GM18498 (cell line): Measurements from ENCODE around the gene DPF3.

Source experiments
- ATAC-seq: cut with Tn5 transposase; IDR thresholded peaks from one replicate; pipeline ENCODE4 v1.9.1; 2021; ENCODE audit warnings: mild to moderate bottlenecking, moderate library complexity; ENCODE audit not compliant: unreplicated experiment

The DPF3 gene

DNA sequence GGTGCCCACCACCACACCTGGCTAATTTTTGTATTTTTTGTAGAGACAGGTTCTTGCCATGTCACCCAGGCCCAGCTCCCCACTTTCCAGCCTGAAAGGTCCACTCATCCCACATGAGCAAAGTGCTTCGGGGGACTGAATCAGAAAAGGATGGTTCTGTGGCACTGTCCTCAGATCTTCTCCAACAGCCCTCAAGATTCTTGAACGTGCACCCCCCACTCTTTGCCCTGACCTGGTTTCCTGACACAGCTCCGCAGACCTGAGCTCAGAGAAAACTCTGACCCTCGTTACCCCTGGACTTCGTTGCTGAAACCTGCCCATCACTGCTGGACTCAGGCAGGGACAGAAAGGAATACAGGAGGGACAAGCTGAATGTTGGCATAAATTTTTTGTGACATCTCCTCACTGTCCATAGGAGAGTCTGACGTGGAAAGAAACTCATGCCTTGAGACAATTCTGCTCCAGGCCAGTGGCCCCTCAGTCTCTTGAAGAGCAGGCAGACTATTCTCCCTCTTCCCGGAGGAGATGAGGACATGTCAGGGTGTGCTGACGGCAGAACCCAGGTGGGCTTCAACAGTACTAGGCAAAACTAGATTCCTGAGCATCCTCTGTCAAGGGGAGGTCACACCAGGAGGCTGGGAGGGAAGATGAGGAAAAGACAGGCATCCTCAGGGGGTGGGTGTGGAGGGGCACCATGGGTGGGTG lies 149.3 kb downstream of the DPF3 start:
- ATAC-seq = no peak

DNA sequence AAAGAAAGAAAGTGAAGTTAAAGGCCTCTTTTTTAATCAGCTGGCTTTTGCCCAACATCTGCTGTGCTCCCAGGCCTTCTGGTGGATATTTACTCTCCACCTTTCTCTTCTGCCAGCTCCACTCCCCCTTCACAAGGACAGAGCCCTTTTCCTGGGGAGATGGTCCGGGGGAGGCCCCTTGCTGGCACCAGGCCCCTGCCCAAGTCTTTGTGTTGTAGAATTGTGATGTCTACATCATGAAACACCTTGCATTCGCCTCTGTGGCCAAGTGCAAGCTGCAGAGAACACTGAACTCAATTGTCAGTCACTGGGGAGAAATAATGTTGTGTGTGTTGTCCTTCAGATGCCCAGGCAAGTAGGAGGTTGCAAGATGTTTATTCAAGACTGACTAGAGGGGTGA lies 150.3 kb downstream of the DPF3 start:
- ATAC-seq = no peak

DNA sequence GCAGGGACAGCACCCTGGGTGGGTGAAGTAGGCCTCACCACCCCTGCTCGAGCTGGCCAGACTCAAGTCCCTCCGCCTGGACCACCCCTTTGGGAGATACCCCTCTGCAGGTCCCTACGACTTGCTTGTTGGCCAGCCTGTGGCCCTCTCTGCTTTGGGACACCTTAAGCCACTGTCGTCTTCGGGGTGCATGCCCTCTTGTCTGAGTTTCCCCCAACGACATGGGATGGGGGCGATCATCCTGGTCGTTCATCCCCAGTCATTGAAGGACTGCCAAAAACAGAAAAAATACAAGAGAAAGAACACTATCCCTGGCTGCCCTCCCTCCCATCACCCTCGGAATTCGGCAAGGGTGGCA lies 151.1 kb downstream of the DPF3 start:
- no peak for ATAC-seq

DNA sequence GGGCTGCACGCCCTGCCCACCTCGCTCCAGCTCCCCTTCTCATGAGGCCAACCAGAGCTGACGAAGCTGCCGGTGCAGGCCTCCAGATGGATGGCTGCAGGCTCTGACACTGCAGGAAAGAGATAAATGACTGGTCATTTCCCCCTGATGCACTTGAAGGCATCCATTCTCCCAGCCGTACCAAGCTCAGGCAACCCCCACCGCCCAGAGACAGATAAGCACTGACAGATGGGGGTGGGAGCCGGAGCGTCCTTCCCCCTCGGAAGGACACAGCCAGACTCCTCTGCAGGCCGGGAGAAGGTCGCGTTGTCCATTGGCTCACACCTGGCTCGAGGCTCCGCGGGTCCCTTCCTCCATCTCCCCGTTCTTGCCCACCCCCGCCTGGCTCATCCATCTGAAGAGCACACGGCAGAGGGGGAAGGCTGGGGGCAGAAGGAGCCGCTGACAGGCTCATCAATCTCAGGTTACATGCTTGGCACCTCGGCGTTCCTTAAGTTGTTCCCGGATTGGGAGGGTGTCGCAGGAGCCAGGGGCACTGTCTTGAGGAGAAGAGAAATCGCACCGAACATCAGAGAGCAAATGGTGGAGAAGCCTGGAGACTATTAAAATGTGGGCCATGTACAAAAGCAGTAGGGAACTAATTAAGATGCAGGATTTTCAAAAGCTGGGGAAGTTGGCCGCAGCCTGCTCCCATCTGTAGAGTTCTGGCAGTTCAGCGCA lies 151.6 kb downstream of the DPF3 start:
- no peak for ATAC-seq

DNA sequence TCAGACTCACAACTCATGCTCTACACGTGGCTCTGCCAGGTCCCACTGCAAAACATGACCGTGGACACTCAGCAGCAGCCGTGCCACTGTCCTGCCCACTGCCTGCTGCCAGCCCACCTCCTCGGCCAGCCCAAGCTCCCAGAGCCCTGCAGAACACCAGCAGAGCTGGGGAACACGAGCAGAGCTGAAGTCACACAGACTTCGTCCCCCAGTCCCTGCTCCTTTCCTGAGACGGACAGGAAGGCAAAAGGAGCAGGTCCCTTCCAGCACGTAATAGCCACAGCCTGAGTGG lies 152.1 kb downstream of the DPF3 start:
- no peak for ATAC-seq

DNA sequence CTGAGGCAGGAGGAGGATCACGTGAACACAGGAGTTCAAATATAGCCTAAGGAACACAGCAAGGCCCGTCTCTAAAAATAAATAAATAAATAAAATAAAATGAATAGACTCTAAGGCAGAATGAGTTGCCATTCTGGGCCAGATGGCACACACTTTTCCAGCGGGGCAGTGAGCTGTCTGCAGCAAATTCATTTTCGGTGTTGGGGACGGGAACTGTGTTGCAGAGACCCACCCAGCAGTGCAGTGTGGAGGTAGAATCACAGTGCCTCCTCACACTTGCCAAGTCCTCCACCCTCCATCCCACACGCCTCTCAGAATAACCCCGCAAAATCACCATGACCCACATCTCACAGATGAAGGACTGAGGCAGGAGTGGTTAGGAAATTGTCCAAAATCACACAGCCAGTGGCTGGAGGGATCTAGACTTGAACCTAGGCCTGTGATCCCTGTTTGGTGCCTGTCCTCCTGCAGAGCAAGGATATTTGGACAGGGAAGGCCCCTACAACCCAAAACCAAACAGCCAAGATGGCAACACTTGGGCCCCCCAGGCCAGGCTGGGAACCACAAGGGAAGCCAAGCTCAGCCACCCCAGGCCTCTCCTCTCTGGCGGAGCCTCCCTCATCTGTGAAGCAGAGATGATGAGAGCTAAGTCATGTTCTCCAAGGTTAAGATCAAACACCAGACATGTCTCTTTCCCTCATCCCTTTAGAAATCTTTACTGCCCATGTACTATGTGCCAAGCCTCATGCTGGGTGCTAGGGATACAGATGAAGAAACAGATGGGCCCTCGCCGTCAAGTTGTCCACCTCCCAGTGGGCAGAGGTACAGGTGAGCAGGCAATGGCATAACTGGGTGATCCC lies 152.7 kb downstream of the DPF3 start:
- ATAC-seq = no peak

DNA sequence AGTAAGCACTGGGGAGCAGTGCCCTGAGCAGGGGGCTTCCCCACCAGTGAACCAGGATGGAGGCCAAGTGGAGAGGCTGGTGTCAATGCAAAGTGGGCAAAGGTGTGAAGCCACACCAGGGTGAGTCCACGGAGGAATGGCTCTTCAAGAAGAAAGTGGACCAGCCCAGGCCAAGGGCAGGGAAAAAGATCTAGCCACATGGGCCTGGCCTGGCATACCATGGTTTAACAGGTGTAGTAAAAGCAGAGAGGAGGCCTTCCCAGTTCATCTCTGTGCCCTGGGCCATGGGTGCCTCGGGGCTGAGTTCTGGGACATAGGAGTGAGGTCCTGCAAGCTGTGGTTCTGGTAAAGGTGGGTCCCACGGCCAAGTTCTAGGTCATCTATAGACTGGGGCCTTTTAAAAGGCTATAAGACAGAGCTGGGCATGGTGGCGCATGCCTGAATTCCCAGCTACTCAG lies 153.4 kb downstream of the DPF3 start:
- ATAC-seq = no peak

DNA sequence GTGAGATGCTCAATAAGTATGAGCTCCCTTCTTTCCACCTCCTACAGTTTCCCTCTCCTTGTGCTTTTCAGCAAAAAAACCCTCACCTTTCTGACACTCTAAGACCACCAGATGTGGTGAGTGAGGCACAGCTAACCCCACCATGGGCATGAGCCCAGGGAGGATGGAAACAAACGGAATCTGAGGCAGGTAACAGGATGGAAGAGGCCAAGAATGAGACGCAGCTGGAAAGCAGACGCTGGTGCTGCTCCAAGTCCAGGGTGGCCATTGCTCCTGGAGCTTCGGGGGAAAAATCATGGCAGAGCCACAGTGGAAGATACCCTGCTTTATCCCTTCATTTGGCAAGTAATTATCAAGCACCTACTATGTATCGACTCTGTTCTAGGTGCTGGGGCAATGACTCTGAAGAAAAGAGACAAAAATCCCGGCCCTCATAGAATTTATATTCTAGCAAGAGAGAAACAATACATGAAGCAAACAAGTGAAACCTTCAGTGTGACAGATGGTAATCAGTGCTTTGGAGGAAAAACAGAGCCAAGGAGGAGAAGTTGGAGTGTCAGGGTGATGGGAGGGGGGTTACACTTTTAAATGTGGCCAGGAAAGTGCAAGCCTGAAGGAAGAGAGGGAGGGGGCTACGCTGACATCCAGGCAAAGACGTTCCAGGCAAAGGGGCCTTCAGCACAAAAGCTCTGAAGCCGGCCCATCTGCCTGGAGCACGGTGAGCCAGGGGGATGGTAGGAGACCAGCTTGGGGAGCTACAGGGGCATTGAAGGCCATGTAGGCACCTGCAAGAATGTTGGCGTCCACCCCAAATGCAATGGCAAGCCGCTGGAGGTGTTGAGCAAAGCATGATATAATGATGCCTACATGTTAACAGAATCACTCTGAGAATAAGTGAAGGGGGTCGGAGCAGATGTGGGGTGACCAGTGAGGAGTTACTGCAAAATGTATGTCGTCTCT lies 154.2 kb downstream of the DPF3 start:
- ATAC-seq = no peak

DNA sequence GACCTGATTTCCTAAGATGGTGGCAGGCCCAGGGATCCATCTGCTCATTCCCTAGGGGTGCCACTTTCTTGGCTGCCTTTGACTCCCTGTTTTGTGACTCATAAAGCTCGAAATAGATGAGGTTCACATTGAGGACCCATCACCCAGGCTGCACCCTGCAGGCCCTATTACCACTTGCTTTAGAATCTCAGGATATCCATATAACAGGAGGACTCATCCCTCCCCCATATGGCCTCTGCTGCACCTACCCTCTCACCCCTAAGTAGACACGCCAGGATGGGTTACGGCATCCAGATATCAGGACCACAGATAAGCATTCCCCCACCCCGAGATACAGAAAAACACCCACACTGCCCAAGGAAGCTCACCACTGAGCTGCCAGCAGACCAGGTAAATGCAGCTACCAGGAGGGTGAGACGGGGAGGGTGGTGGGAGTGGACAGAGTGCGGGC lies 155.7 kb downstream of the DPF3 start:
- no peak for ATAC-seq

DNA sequence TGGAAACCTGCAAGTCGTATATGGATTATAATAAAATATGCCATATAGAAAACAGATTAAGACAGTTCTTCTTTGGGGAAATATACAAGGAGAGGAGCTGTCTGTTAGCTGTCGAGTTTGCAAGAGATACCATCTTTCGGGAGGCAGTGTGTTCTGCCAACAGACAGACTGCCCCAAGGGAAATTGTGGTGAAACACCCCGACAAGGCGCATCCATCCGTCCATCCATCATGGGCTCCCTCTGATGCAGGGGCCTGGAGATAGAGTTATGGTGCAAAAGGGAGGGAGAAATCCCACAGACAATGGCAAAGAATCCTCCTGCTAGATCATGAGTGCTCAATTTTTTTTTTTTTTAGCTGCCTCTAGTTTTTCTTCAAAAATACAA lies 156.3 kb downstream of the DPF3 start:
- ATAC-seq = no peak

DNA sequence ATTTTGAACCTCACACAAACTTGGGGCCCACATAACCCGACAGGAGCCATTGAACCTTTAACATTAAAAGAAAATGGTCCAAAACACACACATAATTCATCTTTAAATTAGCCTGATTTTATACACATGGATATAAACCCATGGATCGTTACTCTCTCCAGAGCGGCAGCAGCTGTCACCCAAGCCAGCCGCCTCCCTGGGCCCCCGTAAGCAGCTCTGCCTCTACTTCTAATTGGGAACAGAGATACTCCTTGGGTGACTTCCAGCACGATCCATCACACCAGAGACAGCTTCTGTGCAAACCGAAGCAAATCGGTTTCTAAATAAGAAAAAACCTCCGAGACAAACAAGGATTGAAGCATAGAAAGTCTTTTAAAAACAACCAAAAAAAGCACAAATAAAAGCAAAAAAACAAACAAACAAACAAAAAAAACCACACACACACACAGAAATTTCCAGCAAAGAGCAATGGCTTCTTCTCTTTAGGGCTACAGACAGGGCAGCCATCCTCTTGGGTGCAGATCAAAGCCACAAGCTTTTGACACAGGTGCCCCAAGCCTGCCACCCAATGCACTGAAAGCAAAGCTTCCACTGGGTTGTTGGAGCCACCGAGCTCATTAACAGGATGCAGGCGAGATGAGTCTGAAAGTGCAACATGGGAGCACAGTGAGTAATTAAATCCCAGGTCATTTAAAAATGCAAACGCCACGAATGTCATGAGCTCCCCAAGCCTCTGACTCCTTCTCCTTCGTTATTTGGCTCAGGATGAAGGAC lies 156.9 kb downstream of the DPF3 start:
- ATAC-seq = no peak

DNA sequence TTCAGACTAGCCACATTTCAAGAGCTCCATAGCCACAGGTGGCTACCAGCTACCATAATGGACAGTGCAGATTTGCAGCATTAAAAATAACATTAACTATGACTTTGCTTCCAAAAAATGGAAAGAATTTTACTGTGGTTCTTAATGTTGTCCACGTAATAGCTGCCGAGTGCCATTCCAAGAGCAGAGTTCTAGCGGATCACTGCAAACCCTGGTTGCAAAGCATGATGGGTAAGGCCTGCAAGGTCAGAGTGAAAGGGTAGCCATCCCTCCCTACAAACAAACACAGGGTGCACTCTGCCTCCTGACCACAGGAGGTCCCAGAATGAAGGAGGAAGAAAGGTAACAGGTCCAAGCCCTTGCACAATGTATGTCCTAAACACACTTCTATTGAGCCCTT lies 157.6 kb downstream of the DPF3 start:
- no peak for ATAC-seq

DNA sequence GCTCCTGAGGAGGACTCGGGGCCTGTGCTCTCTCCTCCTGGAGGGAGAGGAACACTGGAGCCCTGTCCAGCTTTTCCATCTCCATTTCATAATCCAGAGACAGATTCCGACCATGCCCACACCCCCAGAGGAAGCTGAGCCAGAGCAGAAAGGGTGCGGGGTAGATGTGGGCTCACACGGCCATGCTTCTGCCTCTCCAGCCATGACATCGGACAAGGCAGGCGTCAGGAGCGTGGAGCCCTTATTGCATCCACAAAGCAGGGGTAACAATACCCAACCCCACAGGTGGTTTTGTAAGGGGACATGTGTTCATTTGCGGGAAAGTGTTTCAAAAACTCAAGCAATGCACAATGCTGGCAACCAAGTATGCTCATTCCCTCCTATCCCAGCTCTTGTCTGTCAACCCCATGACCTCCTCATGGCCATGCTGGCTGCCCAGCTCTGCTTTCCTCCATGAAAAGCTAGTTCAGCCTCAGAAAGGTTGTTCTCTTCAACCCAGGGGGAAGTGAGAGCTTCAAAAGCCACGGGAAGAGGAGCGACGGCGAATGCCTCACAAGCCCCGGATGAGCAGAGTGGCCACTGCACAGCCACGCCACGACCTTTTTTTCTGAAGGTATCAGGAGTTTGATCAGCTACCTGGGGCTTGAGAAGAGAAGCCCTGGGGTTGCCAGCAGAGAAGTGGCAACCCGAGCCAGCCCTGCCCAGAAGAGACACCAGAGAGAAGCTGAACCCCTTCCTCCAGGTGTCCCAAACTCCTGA lies 161.7 kb downstream of the DPF3 start:
- no peak for ATAC-seq

DNA sequence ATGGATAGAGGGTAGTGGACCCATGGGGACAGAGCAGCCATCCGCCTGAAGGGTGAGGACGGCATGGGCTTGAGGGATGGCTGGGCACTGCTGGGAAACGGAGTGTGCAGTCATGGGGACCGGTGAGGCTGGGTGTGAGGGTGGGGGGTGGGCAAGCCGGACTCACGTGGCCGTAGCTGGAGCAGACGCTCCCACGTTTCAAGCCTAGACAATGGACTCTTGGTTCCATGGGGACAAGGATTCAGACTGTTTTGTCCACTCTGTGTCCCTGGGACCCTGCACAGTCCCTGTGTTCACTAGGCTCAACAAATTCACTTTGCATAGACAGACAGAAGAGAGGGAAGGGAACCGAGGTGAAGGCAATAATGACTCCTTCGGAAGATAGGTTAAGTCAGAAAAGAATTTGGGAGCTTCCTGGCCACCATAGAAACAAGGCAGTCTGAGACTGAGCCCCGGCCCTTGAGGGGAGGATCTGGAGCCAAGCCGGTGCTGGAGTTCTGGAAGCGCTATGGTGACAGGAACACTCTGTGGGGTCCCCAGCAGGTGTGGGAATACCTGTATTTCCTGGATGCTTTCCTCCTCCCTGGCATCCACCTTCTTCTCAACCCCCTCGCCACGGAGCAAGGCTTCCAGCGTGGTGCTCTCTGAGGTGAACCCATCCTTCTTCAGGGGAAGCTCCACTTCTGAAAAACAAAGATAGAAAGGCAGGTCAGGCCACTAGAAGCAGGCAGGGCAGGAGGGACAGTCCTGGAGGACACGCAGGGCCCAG lies 162.5 kb downstream of the DPF3 start:
- no peak for ATAC-seq

DNA sequence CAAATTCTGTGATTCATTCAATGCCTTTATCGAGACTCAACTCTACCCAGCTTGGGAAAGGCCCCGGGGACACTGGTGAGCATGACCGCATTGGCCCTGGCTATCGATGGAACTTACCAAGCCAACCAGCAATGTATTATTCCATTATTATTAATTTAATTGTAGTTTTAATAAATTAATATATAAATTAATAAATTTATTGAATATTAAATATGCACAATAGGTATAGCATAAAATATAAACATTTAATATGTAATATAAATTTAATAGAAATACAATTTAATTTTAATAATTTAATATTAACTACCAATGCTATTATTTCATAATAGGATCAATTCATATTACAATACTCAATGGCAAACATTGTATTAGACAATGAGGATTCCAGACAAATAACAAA lies 163.4 kb downstream of the DPF3 start:
- ATAC-seq = no peak

DNA sequence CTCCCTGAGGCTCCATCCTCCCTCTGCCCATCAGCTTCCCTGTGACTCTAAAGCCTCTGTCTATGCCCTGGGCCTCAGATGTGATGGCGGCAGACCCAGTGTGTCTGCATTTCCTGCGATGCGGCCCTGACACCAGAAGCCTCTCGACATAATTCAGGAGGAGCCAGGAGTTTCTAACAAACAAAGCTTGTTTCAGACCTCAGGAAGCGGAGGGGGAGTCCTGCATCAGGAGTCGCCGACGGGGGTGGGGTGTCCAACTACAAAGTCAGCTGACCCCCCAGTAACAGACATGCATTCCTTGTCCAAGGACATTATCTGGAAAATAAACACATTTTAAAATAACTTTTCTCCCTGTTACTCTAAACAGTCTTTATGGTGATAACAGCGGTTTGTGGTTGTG lies 167.5 kb downstream of the DPF3 start:
- ATAC-seq = no peak

DNA sequence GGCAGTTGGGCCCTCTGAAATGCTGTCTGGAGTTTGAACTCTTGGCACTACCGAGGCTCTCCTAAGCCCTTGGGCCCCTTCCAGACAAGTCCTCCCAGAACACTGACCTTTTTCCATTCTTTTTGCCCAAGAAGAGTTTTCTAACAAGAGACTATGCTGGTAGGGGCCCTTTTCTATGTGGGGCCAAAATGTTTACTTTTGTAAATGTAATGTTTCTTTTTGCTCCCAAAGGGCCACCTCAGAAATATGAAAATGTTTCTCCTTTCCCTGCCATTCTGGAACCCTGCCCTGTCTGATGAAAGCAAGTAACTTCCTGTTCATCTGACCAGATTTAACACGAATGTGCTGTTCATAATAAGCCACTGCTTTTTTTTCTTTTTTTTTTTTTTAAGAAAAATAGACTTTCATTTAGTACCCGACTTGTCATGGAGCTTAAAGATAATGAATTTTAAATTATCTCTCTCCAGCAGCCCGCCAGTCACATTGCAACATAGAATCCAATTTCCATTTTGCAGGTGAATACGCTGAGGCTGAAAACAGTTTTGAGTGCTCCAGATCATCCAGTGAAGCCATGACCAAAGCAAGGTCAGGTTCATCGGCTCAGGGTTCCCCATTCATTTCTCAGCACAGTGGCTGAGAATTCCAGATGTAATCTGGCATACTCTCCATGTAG lies 169.9 kb downstream of the DPF3 start:
- ATAC-seq = no peak

DNA sequence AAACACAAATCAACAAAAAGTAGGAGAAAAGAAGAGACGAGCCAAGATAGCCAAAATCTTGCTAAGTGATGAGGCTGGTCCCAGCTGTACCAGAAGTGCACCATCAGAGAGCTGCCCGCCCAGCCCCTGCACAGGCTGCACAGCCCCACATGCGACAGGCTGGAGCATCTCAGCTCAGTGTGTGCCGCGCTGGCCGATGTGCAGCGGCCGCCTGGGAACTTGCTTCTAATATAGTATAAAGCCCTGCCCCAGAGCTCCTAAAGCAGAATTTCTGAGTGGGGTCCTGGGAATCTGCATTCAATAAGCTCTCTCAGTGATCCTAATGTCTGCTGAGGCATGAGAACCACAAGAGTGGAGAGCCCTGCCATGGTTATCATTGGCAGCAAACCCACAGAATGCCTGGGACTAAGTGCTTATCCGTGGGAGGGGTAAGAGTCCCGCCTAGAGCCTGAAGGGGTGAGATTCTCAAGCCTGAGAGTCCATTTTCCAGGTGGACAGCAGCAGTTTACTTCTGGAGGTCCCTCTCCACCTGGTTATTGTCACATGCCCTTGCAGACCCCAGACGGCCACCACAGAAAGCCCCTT lies 171.6 kb downstream of the DPF3 start:
- ATAC-seq = no peak
